GM19455 (cell line): ENCODE results near the gene FCN3.
"Not testable (repeated sequence)": the region's sequence is repeated elsewhere in the genome, so short reads cannot be mapped to it uniquely, and the experiment has no call there.

Experiments
- ATAC-seq: cut with Tn5 transposase; IDR thresholded peaks from one replicate; pipeline ENCODE4 v1.9.1; 2021; ENCODE audit not compliant: unreplicated experiment

The FCN3 gene

GRCh38 chr1:27374362-27375086 is at the start of gene FCN3:
TSS of gene FCN3 (minus strand) at chr1:27374824. CDS start at chr1:27374818, 6 bp downstream.
- no peak for ATAC-seq

GRCh38 chr1:27423709-27424108 is 49.1 kb upstream of the FCN3 start:
- no peak for ATAC-seq

- ATAC-seq: peak; percentile 55
These were observed 43.9 kb upstream of the FCN3 start for GRCh38 chr1:27418326-27419185.

- no peak for ATAC-seq
These were observed 43.1 kb upstream of the FCN3 start for GRCh38 chr1:27417713-27418112.

GRCh38 chr1:27416387-27417111 is 41.9 kb upstream of the FCN3 start:
- no peak for ATAC-seq

- ATAC-seq: no peak
These were observed 39.5 kb upstream of the FCN3 start for GRCh38 chr1:27414091-27414490.

- ATAC-seq: no peak
These were observed 38.4 kb upstream of the FCN3 start for GRCh38 chr1:27413004-27413403.

- ATAC-seq: no peak
These were observed 37.9 kb upstream of the FCN3 start for GRCh38 chr1:27412502-27412901.

- ATAC-seq: no peak
These were observed 36.1 kb upstream of the FCN3 start for GRCh38 chr1:27410709-27411108.

- ATAC-seq: no peak
These were observed 35.0 kb upstream of the FCN3 start for GRCh38 chr1:27409669-27410068.

- no peak for ATAC-seq
These were observed 33.5 kb upstream of the FCN3 start for GRCh38 chr1:27408151-27408550.

GRCh38 chr1:27406791-27407190 is 32.2 kb upstream of the FCN3 start:
- ATAC-seq: not testable (repeated sequence)

GRCh38 chr1:27406362-27406680 is 31.7 kb upstream of the FCN3 start:
- ATAC-seq: no peak

GRCh38 chr1:27405598-27406361 is 31.2 kb upstream of the FCN3 start:
- not testable (repeated sequence) for ATAC-seq

- ATAC-seq: no peak
These were observed 30.4 kb upstream of the FCN3 start for GRCh38 chr1:27405074-27405473.

- no peak for ATAC-seq
These were observed 29.3 kb upstream of the FCN3 start for GRCh38 chr1:27403931-27404330.

- ATAC-seq: no peak
These were observed 28.6 kb upstream of the FCN3 start for GRCh38 chr1:27403065-27403726.

GRCh38 chr1:27402349-27402754 is 27.7 kb upstream of the FCN3 start:
- no peak for ATAC-seq

- no peak for ATAC-seq
These were observed 26.3 kb upstream of the FCN3 start for GRCh38 chr1:27400963-27401341.
